Keratinocyte (primary cell): ENCODE results near the gene STRIT1. TPM values are rescaled to one million over a fixed set of nuclear protein-coding genes. Genes with fewer than 3 reads are reported as not detected.
"Not testable (repeated sequence)": the region's sequence is repeated elsewhere in the genome, so short reads cannot be mapped to it uniquely, and the experiment has no call there.

Experiments
- DNase-seq: peaks from one replicate; pipeline ENCODE4 v3.0.0-alpha.2; 2011; ENCODE audit warnings: low read depth, missing footprints, low spot score
- FAIRE-seq: peaks from 2 replicates; lab custom pipeline; 2011; peaks lifted over from hg19 to GRCh38; lab: Jason Lieb, UNC
- H2AFZ ChIP-seq: 2 replicates; pipeline ENCODE4 v1.6.0; 2012; ENCODE audit warnings: low read length, control low read depth, inconsistent platforms; ENCODE audit not compliant: control insufficient read depth
- H3K27ac ChIP-seq: 2 replicates; pipeline ENCODE4 v1.5.1; 2011; ENCODE audit warnings: low read length; ENCODE audit not compliant: control insufficient read depth, insufficient read depth
- H3K27me3 ChIP-seq: 3 replicates; pipeline ENCODE4 v1.6.0; 2011; ENCODE audit warnings: low read length; ENCODE audit not compliant: control insufficient read depth, insufficient read depth; ENCODE audit errors: extremely low read depth
- H3K36me3 ChIP-seq, 2 experiments: 2 replicates in 1 of 2; 3 replicates in 1 of 2; pipeline ENCODE4 v1.5.1; 2011; ENCODE audit warnings: low read length in 2 of 2, mild to moderate bottlenecking in 1 of 2; ENCODE audit not compliant: control insufficient read depth in 2 of 2, insufficient read depth in 2 of 2; ENCODE audit errors: extremely low read depth in 1 of 2
- H3K4me1 ChIP-seq: 3 replicates; pipeline ENCODE4 v1.5.1; 2011; ENCODE audit warnings: low read length; ENCODE audit not compliant: control insufficient read depth, insufficient read depth; ENCODE audit errors: extremely low read depth
- H3K4me2 ChIP-seq: 3 replicates; pipeline ENCODE4 v1.6.0; 2011; ENCODE audit warnings: low read depth, low read length; ENCODE audit not compliant: control insufficient read depth, insufficient read depth; ENCODE audit errors: extremely low read depth
- H3K4me3 ChIP-seq, 3 experiments: fragments of 200-600 bp in 1 of 3; sonication (generic) in 1 of 3; 2 replicates in 2 of 3; 3 replicates in 1 of 3; pipeline ENCODE4 v1.5.1; 2011 to 2016; ENCODE audit warnings: low read length in 3 of 3, mild to moderate bottlenecking in 3 of 3, control low read depth in 2 of 3, inconsistent platforms in 1 of 3, low read depth in 1 of 3, mixed read lengths in 1 of 3, mixed run types in 1 of 3, moderate library complexity in 1 of 3; ENCODE audit not compliant: control insufficient read depth in 2 of 3, insufficient read depth in 2 of 3; ENCODE audit errors: extremely low read depth in 1 of 3
- H3K79me2 ChIP-seq: 2 replicates; pipeline ENCODE4 v1.6.0; 2012; ENCODE audit warnings: low read length; ENCODE audit not compliant: control insufficient read depth, insufficient read depth
- H3K9ac ChIP-seq: 3 replicates; pipeline ENCODE4 v1.6.0; 2011; ENCODE audit warnings: low read length; ENCODE audit not compliant: control insufficient read depth, insufficient read depth; ENCODE audit errors: extremely low read depth
- H3K9me1 ChIP-seq: 3 replicates; pipeline ENCODE4 v1.6.0; 2011; ENCODE audit warnings: low read length; ENCODE audit not compliant: control insufficient read depth, insufficient read depth; ENCODE audit errors: extremely low read depth
- H3K9me3 ChIP-seq: 2 replicates; pipeline ENCODE4 v1.5.1; 2012; ENCODE audit warnings: low read depth, low read length; ENCODE audit not compliant: control insufficient read depth
- H4K20me1 ChIP-seq: 3 replicates; pipeline ENCODE4 v1.6.0; 2011; ENCODE audit warnings: low read length; ENCODE audit not compliant: control insufficient read depth, insufficient read depth; ENCODE audit errors: extremely low read depth
- EZH2 ChIP-seq: IDR thresholded peaks from one replicate; pipeline ENCODE4 v1.6.1; 2012; ENCODE audit warnings: inconsistent platforms, mild to moderate bottlenecking, low read length, moderate library complexity
- dilution Hi-C: fragments of 300-500 bp; cut with MboI; formaldehyde crosslinking; loops from one replicate; pipeline ENCODE4 v1.7.0; 2020; ENCODE audit warnings: low sequenced_read_pairs; ENCODE audit not compliant: extremely low pct_ligation_motif_present
- polyA plus RNA-seq, 5 experiments: library from polyadenylated mRNA; depleted of rRNA in 3 of 5; stranded (reverse) in 3 of 5; stranded (forward) in 1 of 5; unstranded in 1 of 5; fragments of >200 nt; gene quantifications; 1 replicate in 1 of 5; 2 replicates in 3 of 5; 3 replicates in 1 of 5; pipeline versions ENCODE4 v1.2.1 to v1.2.3, GENCODE V29; 2011 to 2012; ENCODE audit warnings: missing spikeins in 2 of 5, low read depth in 1 of 5, low replicate concordance in 1 of 5
- TF ChIP-seq, protein P1 (sequence below), 3 experiments: IDR thresholded peaks in 1 of 3; conservative IDR thresholded peaks in 1 of 3; optimal IDR thresholded peaks in 1 of 3; 2 replicates in 2 of 3; 3 replicates in 1 of 3; pipeline versions ENCODE3 to v1.5.1; 2011; ENCODE audit warnings: low read length in 3 of 3, mild to moderate bottlenecking in 3 of 3, moderate library complexity in 2 of 3, control low read depth in 1 of 3, inconsistent platforms in 1 of 3; ENCODE audit not compliant: insufficient read depth in 2 of 3; ENCODE audit errors: extremely low read depth in 1 of 3

Gene STRIT1
- polyA plus RNA-seq, 1 donor (not counting 4 experiments of a cell fraction or from before 2014, with no cell fraction given) = not detected

DNA sequence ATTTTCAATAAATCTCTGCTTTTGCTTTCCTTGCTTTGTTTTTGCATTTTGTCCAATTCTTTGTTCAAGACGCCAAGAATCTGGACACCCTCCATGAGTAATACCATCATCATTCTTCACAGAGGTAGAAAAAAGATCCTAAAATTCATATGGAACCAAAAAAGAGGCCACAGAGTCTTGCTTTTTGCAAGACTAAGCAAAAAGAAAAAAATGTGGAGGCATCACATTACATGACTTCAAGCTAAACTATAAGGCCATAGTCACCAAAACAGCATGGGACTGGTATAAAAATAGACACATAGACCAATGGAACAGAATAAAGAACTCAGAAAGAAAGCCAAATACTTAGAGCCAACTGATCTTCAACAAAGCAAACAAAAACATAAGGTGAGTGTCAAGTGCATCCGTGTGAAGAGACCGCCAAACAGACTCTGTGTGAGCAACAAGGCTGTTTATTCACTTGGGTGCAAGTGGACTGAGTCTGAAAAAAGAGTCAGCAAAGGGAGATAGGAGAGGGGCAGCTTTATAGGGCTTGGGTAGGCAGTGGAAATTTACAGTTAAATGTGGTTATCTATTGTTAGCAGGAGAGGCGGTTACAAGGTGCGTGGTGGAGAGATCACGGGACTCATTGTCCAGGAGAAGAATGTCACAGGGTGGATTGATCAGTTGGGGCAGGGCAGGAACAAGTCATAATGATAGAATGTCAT lies 10.9 kb downstream of the STRIT1 start:
- H4K20me1 ChIP-seq = no peaks in the 10 kb centered on the region
- no peak overlapping the region for H3K9ac ChIP-seq
- no peaks in the 10 kb centered on the region for H3K27me3 ChIP-seq
- TF ChIP-seq EZH2 = no peak
- TF ChIP-seq, protein P1, sequence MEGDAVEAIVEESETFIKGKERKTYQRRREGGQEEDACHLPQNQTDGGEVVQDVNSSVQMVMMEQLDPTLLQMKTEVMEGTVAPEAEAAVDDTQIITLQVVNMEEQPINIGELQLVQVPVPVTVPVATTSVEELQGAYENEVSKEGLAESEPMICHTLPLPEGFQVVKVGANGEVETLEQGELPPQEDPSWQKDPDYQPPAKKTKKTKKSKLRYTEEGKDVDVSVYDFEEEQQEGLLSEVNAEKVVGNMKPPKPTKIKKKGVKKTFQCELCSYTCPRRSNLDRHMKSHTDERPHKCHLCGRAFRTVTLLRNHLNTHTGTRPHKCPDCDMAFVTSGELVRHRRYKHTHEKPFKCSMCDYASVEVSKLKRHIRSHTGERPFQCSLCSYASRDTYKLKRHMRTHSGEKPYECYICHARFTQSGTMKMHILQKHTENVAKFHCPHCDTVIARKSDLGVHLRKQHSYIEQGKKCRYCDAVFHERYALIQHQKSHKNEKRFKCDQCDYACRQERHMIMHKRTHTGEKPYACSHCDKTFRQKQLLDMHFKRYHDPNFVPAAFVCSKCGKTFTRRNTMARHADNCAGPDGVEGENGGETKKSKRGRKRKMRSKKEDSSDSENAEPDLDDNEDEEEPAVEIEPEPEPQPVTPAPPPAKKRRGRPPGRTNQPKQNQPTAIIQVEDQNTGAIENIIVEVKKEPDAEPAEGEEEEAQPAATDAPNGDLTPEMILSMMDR (optimal IDR thresholded peaks at IDR 0.05 in 1 of 3, IDR thresholded peaks at IDR 0.05 in 1 of 3, conservative IDR thresholded peaks at IDR 0.05 in 1 of 3; ENCODE audit: extremely low read depth in 1 of 3, insufficient read depth in 2 of 3, low read length in 3 of 3) = no peak
- DNase-seq (no peak), FAIRE-seq (no peak)
- dilution Hi-C loops = no loop called here
- no peaks in the 10 kb centered on the region for H3K36me3 ChIP-seq
- no peak overlapping the region for H3K4me2 ChIP-seq
- no peaks in the 10 kb centered on the region for H3K79me2 ChIP-seq
- no peak overlapping the region for H3K27ac ChIP-seq
- no peaks in the 10 kb centered on the region for H3K9me1 ChIP-seq
- no peak overlapping the region for H3K4me3 ChIP-seq
- H3K9me3 ChIP-seq = no peaks in the 10 kb centered on the region
- no peak overlapping the region for H2AFZ ChIP-seq
- no peaks in the 10 kb centered on the region for H3K4me1 ChIP-seq

DNA sequence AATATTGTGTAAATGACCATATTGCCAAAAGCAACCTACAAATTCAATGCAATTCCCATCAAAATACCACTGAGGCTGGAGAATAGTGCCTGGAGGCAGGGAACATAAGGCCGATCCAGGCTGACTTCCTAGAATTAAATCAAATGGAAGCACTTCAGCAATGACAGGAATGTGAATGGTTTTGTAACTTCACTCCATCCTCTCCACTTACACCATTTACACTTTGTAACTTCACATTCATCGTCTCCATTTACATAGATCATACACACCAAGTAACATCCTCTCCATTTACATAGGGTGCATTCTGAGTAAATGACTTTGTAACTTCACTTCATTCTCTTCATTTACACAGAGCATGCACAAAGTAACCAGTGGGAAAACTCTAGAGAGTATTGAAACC lies 11.6 kb downstream of the STRIT1 start:
- Histone ChIP-seq H3K9me3 (no peaks in the 10 kb centered on the region), H3K27ac (no peak overlapping the region), H3K27me3 (no peaks in the 10 kb centered on the region), H3K79me2 (no peaks in the 10 kb centered on the region), H3K4me1 (no peaks in the 10 kb centered on the region), H3K4me2 (no peak overlapping the region), H3K9me1 (no peaks in the 10 kb centered on the region), H3K36me3 (no peaks in the 10 kb centered on the region), H3K9ac (no peak overlapping the region), H4K20me1 (no peaks in the 10 kb centered on the region), H2AFZ (no peak overlapping the region), H3K4me3 (no peak overlapping the region)
- dilution Hi-C loops = no loop called here
- TF ChIP-seq, protein P1 (optimal IDR thresholded peaks at IDR 0.05 in 1 of 3, IDR thresholded peaks at IDR 0.05 in 1 of 3, conservative IDR thresholded peaks at IDR 0.05 in 1 of 3; ENCODE audit: extremely low read depth in 1 of 3, insufficient read depth in 2 of 3, low read length in 3 of 3) = no peak
- DNase-seq = no peak
- no peak for FAIRE-seq

DNA sequence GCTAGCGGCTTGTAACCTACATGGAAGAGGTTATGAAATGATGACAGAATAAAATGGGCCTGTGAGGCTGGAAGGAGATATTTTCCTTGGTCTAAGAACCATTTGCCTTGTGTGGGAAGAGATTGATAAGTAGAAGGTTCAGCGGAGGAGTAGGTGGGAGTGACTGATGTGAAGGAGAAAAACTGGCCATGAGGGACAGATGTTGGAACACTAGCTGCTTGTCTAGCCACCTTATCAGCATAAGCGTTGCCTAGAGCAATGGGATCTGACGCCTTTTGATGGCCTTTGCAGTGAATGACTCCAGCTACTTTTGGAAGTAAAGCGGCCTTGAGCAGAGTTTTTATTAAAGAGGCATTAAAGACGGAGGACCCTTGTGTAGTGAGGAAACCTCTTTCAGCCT lies 17.4 kb downstream of the STRIT1 start:
- H3K9me3 ChIP-seq, H3K4me3 ChIP-seq, dilution Hi-C loops, H2AFZ ChIP-seq, H3K36me3 ChIP-seq, H3K9me1 ChIP-seq, H3K4me1 ChIP-seq, H4K20me1 ChIP-seq, H3K4me2 ChIP-seq, DNase-seq, H3K27ac ChIP-seq, H3K27me3 ChIP-seq, H3K9ac ChIP-seq, H3K79me2 ChIP-seq, FAIRE-seq: not testable (repeated sequence)

DNA sequence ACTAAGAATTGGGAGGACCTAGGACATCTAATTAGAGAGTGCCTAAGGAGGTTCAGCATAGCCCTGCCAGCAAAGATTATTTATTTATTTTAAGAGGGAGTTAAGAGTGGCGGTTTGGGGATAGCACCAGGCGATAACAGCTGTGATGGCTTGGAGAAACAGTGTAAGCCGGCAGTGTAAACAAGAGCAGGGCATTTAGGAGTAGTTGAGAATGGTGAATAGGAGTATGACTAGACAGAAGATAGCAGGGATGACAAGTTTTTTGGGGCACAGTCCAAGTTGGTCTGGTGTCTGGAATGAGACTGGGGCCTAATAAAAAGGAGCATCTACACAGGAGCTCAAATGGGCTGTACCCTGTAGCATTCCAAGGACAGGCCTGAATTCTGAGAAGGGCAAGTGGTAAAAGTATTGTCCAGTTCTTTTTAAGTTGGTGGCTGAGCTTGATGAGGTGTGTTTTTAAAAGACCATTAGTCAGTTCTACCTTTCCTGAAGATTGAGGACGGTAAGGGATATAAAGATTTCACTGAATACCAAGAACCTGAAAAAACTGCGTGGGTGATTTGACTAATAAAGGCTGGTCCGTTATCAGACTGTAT lies 18.2 kb downstream of the STRIT1 start:
- H3K4me3 ChIP-seq, DNase-seq, H3K27ac ChIP-seq, H3K4me2 ChIP-seq, FAIRE-seq, H3K9ac ChIP-seq, H3K9me3 ChIP-seq, H3K4me1 ChIP-seq, H3K27me3 ChIP-seq, H3K79me2 ChIP-seq, H3K9me1 ChIP-seq, H4K20me1 ChIP-seq, dilution Hi-C loops, H2AFZ ChIP-seq, H3K36me3 ChIP-seq: not testable (repeated sequence)
